Ovary (tissue), 10 donors: ENCODE measurements around the gene NPAT. TPM values are rescaled to one million over a fixed set of nuclear protein-coding genes. Genes with fewer than 3 reads are reported as not detected.

Source experiments
- DNase-seq, 5 donors: peaks; one replicate each; pipeline ENCODE4 v3.0.0-alpha.2; 2019 to 2020
- H3K27ac ChIP-seq, 2 donors: fragments of 200-600 bp; one replicate each; pipeline versions ENCODE4 v1.5.1 to v1.8.0; 2019 to 2022
- H3K27me3 ChIP-seq: fragments of 200-600 bp; one replicate; pipeline ENCODE4 v1.8.0; 2022
- H3K36me3 ChIP-seq: fragments of 200-600 bp; sonication (generic); one replicate; pipeline ENCODE4 v1.5.1; 2019
- H3K4me1 ChIP-seq: one replicate; pipeline ENCODE4 v1.8.1; 2013; ENCODE audit warnings: mild to moderate bottlenecking, moderate library complexity; ENCODE audit not compliant: insufficient read depth
- H3K4me3 ChIP-seq: fragments of 200-600 bp; sonication (generic); one replicate; pipeline ENCODE4 v1.5.1; 2017
- H3K9me3 ChIP-seq, 2 donors: fragments of 200-600 bp in 1 of 2; sonication (generic) in 1 of 2; one replicate each; pipeline versions ENCODE4 v1.5.1 to v1.8.1; 2013 to 2019; ENCODE audit warnings: mild to moderate bottlenecking in 1 of 2, moderate library complexity in 1 of 2
- EP300 ChIP-seq: sonication (generic); formaldehyde crosslinking; IDR thresholded peaks from one replicate; pipeline ENCODE4 v1.6.1; 2017; ENCODE audit warnings: antibody characterized with exemption
- POLR2A ChIP-seq: fragments of 450-650 bp; IDR thresholded peaks from one replicate; pipeline ENCODE4 v1.6.1; 2017; ENCODE audit warnings: antibody characterized with exemption, mild to moderate bottlenecking, moderate library complexity
- WGBS, 3 donors: extraction: QIAGEN DNeasy Blood & Tissue Kit in 1 of 3; methylation state at CpG; one replicate each; pipeline versions ENCODE4 v1.1.5 to v1.1.7; 2013 to 2017; 5-methylcytosine and 5-hydroxymethylcytosine counted together
- intact Hi-C, 4 donors: fragments of 100-400 bp; cut with DNase I; formaldehyde crosslinking; loops; one replicate each; pipeline versions ENCODE4 v1.11.0 to v1.15.1; 2022 to 2023
- long read RNA-seq, 3 donors: library from polyadenylated mRNA in 2 of 3; unstranded in 2 of 3; transcript quantifications; one replicate each; pipeline ENCODE4 v2.0.0 and lab custom pipeline, GENCODE V29; 2021 to 2026
- polyA plus RNA-seq, 2 donors: library from polyadenylated mRNA; stranded (reverse); fragments of 200-250 nt in 1 of 2; fragments of 350-450 nt in 1 of 2; fragmentation: Illumina TruSeq in 1 of 2; extraction: RNeasy Lipid Tissue Mini Kit (QIAGEN cat#74804) in 1 of 2; gene quantifications; one replicate each; pipeline ENCODE4 v1.2.3, GENCODE V29; 2013 to 2014
- total RNA-seq, 7 donors: library from RNA; depleted of rRNA in 2 of 7; stranded (reverse); fragments of >200 nt in 2 of 7; fragmentation: NEBNext Ultra II Directional in 3 of 7; extraction: Animal tissue kit (Norgen Biotek cat#: 25700) in 3 of 7; gene quantifications; one replicate each; pipeline versions ENCODE4 v1.1.0 to v1.2.4, GENCODE V29; 2016 to 2023
- TF ChIP-seq, protein P1 (sequence below), 3 donors: fragments of 450-650 bp in 2 of 3; fragments of 200-600 bp in 1 of 3; IDR thresholded peaks; one replicate each; pipeline versions ENCODE4 v1.5.1 to v1.8.0; 2016 to 2022; ENCODE audit warnings: antibody characterized with exemption in 3 of 3, mild to moderate bottlenecking in 1 of 3
- donor health status: DM: no; HTN: no; CAD: no; lungs with moderate emphysema.
- donor health status: DM: no; HTN: no; CAD: no.
- donor health status: Bipolar disorder and iron deficiency.
- donor health status: DM: yes; HTN: yes; CAD: no.
- donor health status: DM: no; HTN: no; CAD: no.
- donor health status: DM: yes; HTN: yes; CAD: no.

The NPAT gene
- 10 to 100 TPM; 12.8 to 23.3 (median 16.6) TPM for total RNA-seq
- 1 to 10 TPM; 6.2 to 8.7 TPM for polyA plus RNA-seq
- long read RNA-seq, donor 1, partial matches to known transcripts, result 6 of 6 reads
- long read RNA-seq, donor 1, other reads (novel, unspliced or antisense), result 0 of 6 reads
- long read RNA-seq, donor 2, partial matches to known transcripts, result 19 of 19 reads
- long read RNA-seq, donor 2, other reads (novel, unspliced or antisense), result 0 of 19 reads
- long read RNA-seq, donor 3, full-length matches to known transcripts, result 2 of 6 reads
- long read RNA-seq, donor 3, partial matches to known transcripts, result 4 of 6 reads
- long read RNA-seq, donor 3, other reads (novel, unspliced or antisense), result 0 of 6 reads

DNA sequence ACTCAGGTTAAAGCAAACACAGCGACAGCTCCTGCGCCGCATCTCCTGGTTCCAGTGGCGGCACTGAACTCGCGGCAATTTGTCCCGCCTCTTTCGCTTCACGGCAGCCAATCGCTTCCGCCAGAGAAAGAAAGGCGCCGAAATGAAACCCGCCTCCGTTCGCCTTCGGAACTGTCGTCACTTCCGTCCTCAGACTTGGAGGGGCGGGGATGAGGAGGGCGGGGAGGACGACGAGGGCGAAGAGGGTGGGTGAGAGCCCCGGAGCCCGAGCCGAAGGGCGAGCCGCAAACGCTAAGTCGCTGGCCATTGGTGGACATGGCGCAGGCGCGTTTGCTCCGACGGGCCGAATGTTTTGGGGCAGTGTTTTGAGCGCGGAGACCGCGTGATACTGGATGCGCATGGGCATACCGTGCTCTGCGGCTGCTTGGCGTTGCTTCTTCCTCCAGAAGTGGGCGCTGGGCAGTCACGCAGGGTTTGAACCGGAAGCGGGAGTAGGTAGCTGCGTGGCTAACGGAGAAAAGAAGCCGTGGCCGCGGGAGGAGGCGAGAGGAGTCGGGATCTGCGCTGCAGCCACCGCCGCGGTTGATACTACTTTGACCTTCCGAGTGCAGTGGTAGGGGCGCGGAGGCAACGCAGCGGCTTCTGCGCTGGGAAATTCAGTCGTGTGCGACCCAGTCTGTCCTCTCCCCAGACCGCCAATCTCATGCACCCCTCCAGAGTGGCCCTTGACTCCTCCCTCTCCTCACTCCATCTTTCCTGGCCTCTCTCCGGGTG lies at the start of gene NPAT, which contains the start of gene ATM:
Gene NPAT (minus strand): TSS at position 65 of the 774 bp plus-strand sequence. CDS start 102 bp downstream, outside the sequence.
Gene ATM (plus strand): TSS at position 494 of the 774 bp plus-strand sequence. CDS start 4,558 bp downstream, outside the sequence.
- WGBS, 3 donors, result 0 to 1% (median 0%) methylated on average over 44 to 70 of the region's 70 CpGs
- peak within 1 kb of the TSS; percentile 56 to 95 for H3K27ac ChIP-seq
- TF ChIP-seq POLR2A, result peak; percentile 94
- TF ChIP-seq EP300, result no peak
- TF ChIP-seq, protein P1, sequence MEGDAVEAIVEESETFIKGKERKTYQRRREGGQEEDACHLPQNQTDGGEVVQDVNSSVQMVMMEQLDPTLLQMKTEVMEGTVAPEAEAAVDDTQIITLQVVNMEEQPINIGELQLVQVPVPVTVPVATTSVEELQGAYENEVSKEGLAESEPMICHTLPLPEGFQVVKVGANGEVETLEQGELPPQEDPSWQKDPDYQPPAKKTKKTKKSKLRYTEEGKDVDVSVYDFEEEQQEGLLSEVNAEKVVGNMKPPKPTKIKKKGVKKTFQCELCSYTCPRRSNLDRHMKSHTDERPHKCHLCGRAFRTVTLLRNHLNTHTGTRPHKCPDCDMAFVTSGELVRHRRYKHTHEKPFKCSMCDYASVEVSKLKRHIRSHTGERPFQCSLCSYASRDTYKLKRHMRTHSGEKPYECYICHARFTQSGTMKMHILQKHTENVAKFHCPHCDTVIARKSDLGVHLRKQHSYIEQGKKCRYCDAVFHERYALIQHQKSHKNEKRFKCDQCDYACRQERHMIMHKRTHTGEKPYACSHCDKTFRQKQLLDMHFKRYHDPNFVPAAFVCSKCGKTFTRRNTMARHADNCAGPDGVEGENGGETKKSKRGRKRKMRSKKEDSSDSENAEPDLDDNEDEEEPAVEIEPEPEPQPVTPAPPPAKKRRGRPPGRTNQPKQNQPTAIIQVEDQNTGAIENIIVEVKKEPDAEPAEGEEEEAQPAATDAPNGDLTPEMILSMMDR (IDR thresholded peaks at IDR 0.05), result peak; percentile 69 to 87 (median 81)
- H3K27me3 ChIP-seq, result no peaks in the 10 kb centered on the region
- H3K4me3 ChIP-seq, result peak within 1 kb of the TSS; percentile 92
- H3K36me3 ChIP-seq, result no peaks in the 10 kb centered on the region
- intact Hi-C loops, result loop anchor here in 2 of 4 donors (5.0 to 10.0 kb wide), 5 partner anchors 98 to 445 kb away; partner anchors contain the start of genes ACAT1 (in 2 of the 2), C11orf65 (in 1 of the 2), CUL5 (in 1 of the 2) and DDX10 (in 1 of the 2)
- peak; percentile 99 to 100 (median 99) for DNase-seq
- no peaks in the 10 kb centered on the region for H3K9me3 ChIP-seq
- H3K4me1 ChIP-seq, result peaks cover 5% of the 10 kb centered on the region

GRCh38 chr11:108269583-108269982 lies 47.1 kb upstream of the NPAT start:
- WGBS, 3 donors, result 92 to 99% (median 97%) methylated on average over 3 of the region's 3 CpGs
- intact Hi-C loops, result no loop called here
- Histone ChIP-seq H3K27me3 (no peaks in the 10 kb centered on the region), H3K9me3 (no peaks in the 10 kb centered on the region), H3K4me3 (no peak overlapping the region), H3K36me3 (no peaks in the 10 kb centered on the region), H3K4me1 (no peaks in the 10 kb centered on the region), H3K27ac (no peak overlapping the region)
- no peak for DNase-seq
- TF ChIP-seq, protein P1 (IDR thresholded peaks at IDR 0.05), result no peak
- TF ChIP-seq EP300, result no peak
- no peak for TF ChIP-seq POLR2A

GRCh38 chr11:108253176-108253575 lies 30.7 kb upstream of the NPAT start:
- no peak overlapping the region for H3K4me3 ChIP-seq
- TF ChIP-seq, protein P1 (IDR thresholded peaks at IDR 0.05), result no peak
- TF ChIP-seq EP300 (no peak), POLR2A (no peak)
- no peaks in the 10 kb centered on the region for H3K27me3 ChIP-seq
- H3K36me3 ChIP-seq, result no peaks in the 10 kb centered on the region
- WGBS, 3 donors, result 90 to 99% (median 96%) methylated on average over 1 of the region's 1 CpG
- no peaks in the 10 kb centered on the region for H3K9me3 ChIP-seq
- H3K27ac ChIP-seq, result no peak overlapping the region
- no peaks in the 10 kb centered on the region for H3K4me1 ChIP-seq
- DNase-seq, result no peak
- intact Hi-C loops, result no loop called here

DNA sequence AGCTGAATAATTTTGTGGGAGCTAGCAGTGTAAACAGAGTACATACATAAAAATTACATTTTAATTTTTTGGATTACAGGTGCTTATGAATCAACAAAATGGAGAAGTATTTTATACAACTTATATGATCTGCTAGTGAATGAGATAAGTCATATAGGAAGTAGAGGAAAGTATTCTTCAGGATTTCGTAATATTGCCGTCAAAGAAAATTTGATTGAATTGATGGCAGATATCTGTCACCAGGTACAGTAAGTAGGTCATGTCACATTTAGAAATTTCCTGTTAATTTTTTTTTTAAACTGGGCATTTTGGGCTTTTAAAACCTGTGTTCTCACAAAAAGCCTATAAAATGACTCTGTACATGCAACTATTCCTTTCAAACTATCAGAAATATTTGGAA lies 24.4 kb upstream of the NPAT start:
- Histone ChIP-seq H3K36me3 (no peaks in the 10 kb centered on the region), H3K4me3 (no peak overlapping the region), H3K27ac (no peak overlapping the region), H3K4me1 (no peaks in the 10 kb centered on the region), H3K27me3 (no peaks in the 10 kb centered on the region), H3K9me3 (no peaks in the 10 kb centered on the region)
- intact Hi-C loops, result no loop called here
- no peak for DNase-seq
- no peak for TF ChIP-seq POLR2A
- 94 to 97% (median 97%) methylated on average over 2 of the region's 2 CpGs for WGBS, 3 donors
